HCT116 (cell line): Measurements from ENCODE around the gene MRRF. TPM values are rescaled to one million over a fixed set of nuclear protein-coding genes. Genes with fewer than 3 reads are reported as not detected.

Source experiments
- ATAC-seq: fragments of 200-7000 bp; cut with Tn5 transposase; 2 replicates; pipeline ENCODE4 v1.9.1; 2020; ENCODE audit warnings: mild to moderate bottlenecking, moderate library complexity
- BruUV-seq: library from RNA; stranded (reverse); fragments of 400-500 nt; replicated peaks from 2 replicates; lab custom pipeline; 2021; lab: Mats Ljungman, UMichigan
- CTCF ChIA-PET: fragments of 300-600 bp; sonication (Branson Sonifier 250); formaldehyde crosslinking; loops from one replicate; lab custom pipeline; 2021; ENCODE audit warnings: antibody characterized with exemption; lab: Charles Lee
- POLR2A ChIA-PET: fragments of 300-600, 350-600 bp; sonication (Branson Sonifier 250); formaldehyde crosslinking; loops from one replicate; lab custom pipeline; 2021; ENCODE audit warnings: antibody characterized with exemption; lab: Charles Lee
- RAD21 ChIA-PET, 2 experiments: fragments of 300-600 bp; sonication (Branson Sonifier 250); formaldehyde crosslinking; loops; one replicate each; lab custom pipeline; 2023; ENCODE audit warnings: low total read pairs in 2 of 2; ENCODE audit not compliant: uncharacterized antibody in 2 of 2, unreplicated experiment in 2 of 2, low non-redundant PET in 1 of 2; lab: Charles Lee
- DNase-seq: peaks from one replicate; pipeline ENCODE4 v3.0.0-alpha.2; 2010; ENCODE audit warnings: low read depth, low spot score
- H2AFZ ChIP-seq: fragments of 200-600 bp; shearing (Covaris generic), sonication (generic); 2 replicates; pipeline ENCODE4 v1.6.1; 2017; ENCODE audit warnings: low read depth, mixed run types, mixed read lengths, antibody characterized with exemption, low read length; ENCODE audit not compliant: poor library complexity, severe bottlenecking
- H3K27ac ChIP-seq: 2 replicates; pipeline ENCODE4 v1.5.1; 2012; ENCODE audit warnings: low read depth, low read length
- H3K27me3 ChIP-seq: fragments of 200-600 bp; sonication (generic); 2 replicates; pipeline ENCODE4 v1.6.1; 2016; ENCODE audit warnings: mixed run types, low read length, mixed read lengths; ENCODE audit not compliant: insufficient read depth
- H3K36me3 ChIP-seq, 2 experiments: fragments of 200-500 bp in 1 of 2; fragments of 200-600 bp in 1 of 2; sonication (Bioruptor generic) in 1 of 2; sonication (generic) in 1 of 2; 2 replicates each; pipeline versions ENCODE4 v1.5.1 to v1.6.1; 2014 to 2016; ENCODE audit warnings: low read length in 2 of 2, inconsistent platforms in 1 of 2, mixed read lengths in 1 of 2, mixed run types in 1 of 2; ENCODE audit not compliant: insufficient read depth in 2 of 2, control insufficient read depth in 1 of 2
- H3K4me1 ChIP-seq, 2 experiments: fragments of 200-600 bp in 1 of 2; sonication (generic) in 1 of 2; 2 replicates each; pipeline versions ENCODE4 v1.5.1 to v1.6.1; 2012 to 2017; ENCODE audit warnings: low read length in 2 of 2, inconsistent platforms in 1 of 2, mild to moderate bottlenecking in 1 of 2, mixed read lengths in 1 of 2, mixed run types in 1 of 2, moderate library complexity in 1 of 2; ENCODE audit not compliant: insufficient read depth in 2 of 2, control insufficient read depth in 1 of 2
- H3K4me2 ChIP-seq: fragments of 200-600 bp; sonication (generic); 2 replicates; pipeline ENCODE4 v1.6.1; 2017; ENCODE audit warnings: mixed run types, low read length, mixed read lengths
- H3K4me3 ChIP-seq, 2 experiments: fragments of 200-600 bp in 1 of 2; sonication (generic) in 1 of 2; replicated peaks in 1 of 2; 2 replicates each; pipeline ENCODE4 v1.5.1; 2011 to 2016; ENCODE audit warnings: low read length in 2 of 2, control low read depth in 1 of 2, low read depth in 1 of 2, mild to moderate bottlenecking in 1 of 2, mixed read lengths in 1 of 2, mixed run types in 1 of 2
- H3K79me2 ChIP-seq: fragments of 200-600 bp; sonication (generic); 2 replicates; pipeline ENCODE4 v1.6.1; 2017; ENCODE audit warnings: mild to moderate bottlenecking, mixed run types, low read length, moderate library complexity, mixed read lengths; ENCODE audit not compliant: insufficient read depth
- H3K9ac ChIP-seq: fragments of 200-600 bp; sonication (generic); 2 replicates; pipeline ENCODE4 v1.6.1; 2016; ENCODE audit warnings: low read length, mixed read lengths
- H3K9me2 ChIP-seq: fragments of 200-600 bp; sonication (generic), shearing (Covaris generic); 2 replicates; pipeline ENCODE4 v1.6.1; 2017; ENCODE audit warnings: mixed run types, mild to moderate bottlenecking, moderate library complexity; ENCODE audit not compliant: insufficient read depth
- H3K9me3 ChIP-seq, 2 experiments: fragments of 200-500 bp in 1 of 2; fragments of 200-600 bp in 1 of 2; sonication (Bioruptor generic) in 1 of 2; sonication (generic) in 1 of 2; 2 replicates each; pipeline ENCODE4 v1.6.1; 2014 to 2017; ENCODE audit warnings: low read length in 2 of 2, mixed read lengths in 2 of 2, inconsistent platforms in 1 of 2, low read depth in 1 of 2, mild to moderate bottlenecking in 1 of 2, mixed run types in 1 of 2, moderate library complexity in 1 of 2; ENCODE audit not compliant: control insufficient read depth in 1 of 2, insufficient read depth in 1 of 2
- H4K20me1 ChIP-seq: fragments of 200-600 bp; sonication (generic), shearing (Covaris generic); 2 replicates; pipeline ENCODE4 v1.6.1; 2017; ENCODE audit warnings: mixed run types, mild to moderate bottlenecking, moderate library complexity; ENCODE audit not compliant: insufficient read depth
- CBX3 ChIP-seq: IDR thresholded peaks from 2 replicates; pipeline ENCODE4 v1.6.1; 2012; ENCODE audit warnings: low read depth
- CEBPB ChIP-seq: IDR thresholded peaks from 2 replicates; pipeline ENCODE4 v1.6.1; 2012; ENCODE audit warnings: low read depth
- EGR1 ChIP-seq: IDR thresholded peaks from 2 replicates; pipeline ENCODE4 v1.6.1; 2012; ENCODE audit warnings: low read depth
- EZH2phosphoT487 ChIP-seq: fragments of 200-600 bp; IDR thresholded peaks from 2 replicates; pipeline ENCODE4 v1.6.1; 2018; ENCODE audit warnings: antibody characterized with exemption, borderline replicate concordance
- FOSL1 ChIP-seq: IDR thresholded peaks from 2 replicates; pipeline ENCODE4 v1.6.1; 2012; ENCODE audit warnings: low read depth
- JUND ChIP-seq: IDR thresholded peaks from 2 replicates; pipeline ENCODE4 v1.6.1; 2012
- SP1 ChIP-seq: IDR thresholded peaks from 2 replicates; pipeline ENCODE4 v1.6.1; 2012; ENCODE audit warnings: low read depth
- SRF ChIP-seq: IDR thresholded peaks from 2 replicates; pipeline ENCODE4 v1.6.1; 2012; ENCODE audit warnings: low read depth
- TCF7L2 ChIP-seq: IDR thresholded peaks from 2 replicates; pipeline ENCODE4 v1.7.0; 2011; ENCODE audit warnings: borderline replicate concordance, inconsistent platforms; ENCODE audit not compliant: insufficient read depth, insufficient read length; ENCODE audit errors: extremely low read depth
- YY1 ChIP-seq: IDR thresholded peaks from 2 replicates; pipeline ENCODE4 v1.6.1; 2011; ENCODE audit warnings: low read length, low read depth, moderate library complexity, mild to moderate bottlenecking; ENCODE audit not compliant: insufficient replicate concordance; ENCODE audit errors: extremely low read depth
- intact Hi-C: fragments of 100-400 bp; cut with micrococcal nuclease; formaldehyde crosslinking; loops from 2 replicates; pipeline ENCODE4 v1.10.0; 2022
- total RNA-seq: library from RNA; stranded (reverse); gene quantifications from one replicate; pipeline ENCODE4 v1.2.1, GENCODE V29; 2021; ENCODE audit not compliant: unreplicated experiment
- TF ChIP-seq, protein P1 (sequence below), 3 experiments: fragments of 200-600 bp in 1 of 3; sonication (generic) in 1 of 3; IDR thresholded peaks in 2 of 3; conservative IDR thresholded peaks in 1 of 3; 2 replicates each; pipeline ENCODE4 v1.5.1; 2012 to 2017; ENCODE audit warnings: low read depth in 2 of 3, low read length in 2 of 3, antibody characterized with exemption in 1 of 3, borderline replicate concordance in 1 of 3, control low read depth in 1 of 3, mild to moderate bottlenecking in 1 of 3, mixed read lengths in 1 of 3, mixed run types in 1 of 3, moderate library complexity in 1 of 3; ENCODE audit not compliant: insufficient read depth in 1 of 3
- TF ChIP-seq, protein P2 (sequence below): IDR thresholded peaks from 2 replicates; pipeline ENCODE4 v1.6.1; 2012; ENCODE audit warnings: low read depth
- TF ChIP-seq, protein P3 (sequence below): IDR thresholded peaks from 2 replicates; pipeline ENCODE4 v1.6.1; 2012

The MRRF gene
- total RNA-seq, 1 experiment from 2014 or later = 88.6 TPM

GRCh38 chr9:122334916-122335315 lies 70.2 kb downstream of the MRRF start:
- Histone ChIP-seq H3K4me2 (no peak overlapping the region), H3K27ac (no peak overlapping the region), H3K4me1 (peaks cover 4 to 5% of the 10 kb centered on the region in 2 experiments; a peak in 2 of 4 replicates), H4K20me1 (no peaks in the 10 kb centered on the region), H3K27me3 (no peaks in the 10 kb centered on the region), H3K9ac (no peak overlapping the region), H2AFZ (no peak overlapping the region), H3K9me3 (no peaks in the 10 kb centered on the region), H3K4me3 (no peak overlapping the region), H3K79me2 (no peaks in the 10 kb centered on the region), H3K36me3 (no peaks in the 10 kb centered on the region), H3K9me2 (no peaks in the 10 kb centered on the region)
- intact Hi-C loops = no loop called here
- CTCF ChIA-PET = no interaction called here
- RAD21 ChIA-PET = no interaction called here
- TF ChIP-seq, protein P1, sequence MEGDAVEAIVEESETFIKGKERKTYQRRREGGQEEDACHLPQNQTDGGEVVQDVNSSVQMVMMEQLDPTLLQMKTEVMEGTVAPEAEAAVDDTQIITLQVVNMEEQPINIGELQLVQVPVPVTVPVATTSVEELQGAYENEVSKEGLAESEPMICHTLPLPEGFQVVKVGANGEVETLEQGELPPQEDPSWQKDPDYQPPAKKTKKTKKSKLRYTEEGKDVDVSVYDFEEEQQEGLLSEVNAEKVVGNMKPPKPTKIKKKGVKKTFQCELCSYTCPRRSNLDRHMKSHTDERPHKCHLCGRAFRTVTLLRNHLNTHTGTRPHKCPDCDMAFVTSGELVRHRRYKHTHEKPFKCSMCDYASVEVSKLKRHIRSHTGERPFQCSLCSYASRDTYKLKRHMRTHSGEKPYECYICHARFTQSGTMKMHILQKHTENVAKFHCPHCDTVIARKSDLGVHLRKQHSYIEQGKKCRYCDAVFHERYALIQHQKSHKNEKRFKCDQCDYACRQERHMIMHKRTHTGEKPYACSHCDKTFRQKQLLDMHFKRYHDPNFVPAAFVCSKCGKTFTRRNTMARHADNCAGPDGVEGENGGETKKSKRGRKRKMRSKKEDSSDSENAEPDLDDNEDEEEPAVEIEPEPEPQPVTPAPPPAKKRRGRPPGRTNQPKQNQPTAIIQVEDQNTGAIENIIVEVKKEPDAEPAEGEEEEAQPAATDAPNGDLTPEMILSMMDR (IDR thresholded peaks at IDR 0.05 in 2 of 3, conservative IDR thresholded peaks at IDR 0.05 in 1 of 3; ENCODE audit: borderline replicate concordance in 1 of 3, insufficient read depth in 1 of 3, low read depth in 2 of 3, low read length in 2 of 3) = no peak
- no peak for TF ChIP-seq TCF7L2
- TF ChIP-seq CEBPB = no peak
- no peak for TF ChIP-seq SP1
- TF ChIP-seq, protein P2, sequence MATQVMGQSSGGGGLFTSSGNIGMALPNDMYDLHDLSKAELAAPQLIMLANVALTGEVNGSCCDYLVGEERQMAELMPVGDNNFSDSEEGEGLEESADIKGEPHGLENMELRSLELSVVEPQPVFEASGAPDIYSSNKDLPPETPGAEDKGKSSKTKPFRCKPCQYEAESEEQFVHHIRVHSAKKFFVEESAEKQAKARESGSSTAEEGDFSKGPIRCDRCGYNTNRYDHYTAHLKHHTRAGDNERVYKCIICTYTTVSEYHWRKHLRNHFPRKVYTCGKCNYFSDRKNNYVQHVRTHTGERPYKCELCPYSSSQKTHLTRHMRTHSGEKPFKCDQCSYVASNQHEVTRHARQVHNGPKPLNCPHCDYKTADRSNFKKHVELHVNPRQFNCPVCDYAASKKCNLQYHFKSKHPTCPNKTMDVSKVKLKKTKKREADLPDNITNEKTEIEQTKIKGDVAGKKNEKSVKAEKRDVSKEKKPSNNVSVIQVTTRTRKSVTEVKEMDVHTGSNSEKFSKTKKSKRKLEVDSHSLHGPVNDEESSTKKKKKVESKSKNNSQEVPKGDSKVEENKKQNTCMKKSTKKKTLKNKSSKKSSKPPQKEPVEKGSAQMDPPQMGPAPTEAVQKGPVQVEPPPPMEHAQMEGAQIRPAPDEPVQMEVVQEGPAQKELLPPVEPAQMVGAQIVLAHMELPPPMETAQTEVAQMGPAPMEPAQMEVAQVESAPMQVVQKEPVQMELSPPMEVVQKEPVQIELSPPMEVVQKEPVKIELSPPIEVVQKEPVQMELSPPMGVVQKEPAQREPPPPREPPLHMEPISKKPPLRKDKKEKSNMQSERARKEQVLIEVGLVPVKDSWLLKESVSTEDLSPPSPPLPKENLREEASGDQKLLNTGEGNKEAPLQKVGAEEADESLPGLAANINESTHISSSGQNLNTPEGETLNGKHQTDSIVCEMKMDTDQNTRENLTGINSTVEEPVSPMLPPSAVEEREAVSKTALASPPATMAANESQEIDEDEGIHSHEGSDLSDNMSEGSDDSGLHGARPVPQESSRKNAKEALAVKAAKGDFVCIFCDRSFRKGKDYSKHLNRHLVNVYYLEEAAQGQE = no peak
- TF ChIP-seq EZH2phosphoT487 = no peak
- no peak for TF ChIP-seq CBX3
- no peak for TF ChIP-seq YY1
- no peak for TF ChIP-seq FOSL1
- TF ChIP-seq EGR1 = no peak
- TF ChIP-seq, protein P3, sequence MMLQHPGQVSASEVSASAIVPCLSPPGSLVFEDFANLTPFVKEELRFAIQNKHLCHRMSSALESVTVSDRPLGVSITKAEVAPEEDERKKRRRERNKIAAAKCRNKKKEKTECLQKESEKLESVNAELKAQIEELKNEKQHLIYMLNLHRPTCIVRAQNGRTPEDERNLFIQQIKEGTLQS = no peak
- TF ChIP-seq SRF = no peak
- TF ChIP-seq JUND = no peak
- DNase-seq = no peak
- no peak for ATAC-seq
- POLR2A ChIA-PET = no interaction called here
- no TSS peak for BruUV-seq
